Breast epithelium (tissue), 4 donors: ENCODE measurements around the gene LPGAT1. TPM values are rescaled to one million over a fixed set of nuclear protein-coding genes. Genes with fewer than 3 reads are reported as not detected.

Experiments
- DNase-seq, 2 donors: peaks; one replicate each; pipeline ENCODE4 v3.0.0-alpha.2; 2019; ENCODE audit warnings: low spot score in 2 of 2
- H3K27ac ChIP-seq, 2 donors: fragments of 200-600 bp; sonication (generic) in 1 of 2; one replicate each; pipeline ENCODE4 v1.5.1; 2016 to 2019; ENCODE audit warnings: mild to moderate bottlenecking in 1 of 2
- H3K27me3 ChIP-seq, 2 donors: fragments of 200-600 bp; sonication (generic) in 1 of 2; one replicate each; pipeline versions ENCODE4 v1.5.1 to v1.6.0; 2017 to 2019; ENCODE audit warnings: control low read depth in 1 of 2, mild to moderate bottlenecking in 1 of 2
- H3K36me3 ChIP-seq: fragments of 200-600 bp; one replicate; pipeline ENCODE4 v1.5.1; 2019
- H3K4me1 ChIP-seq, 2 donors: fragments of 200-600 bp; sonication (generic); one replicate each; pipeline ENCODE4 v1.5.1; 2016 to 2019; ENCODE audit warnings: control low read depth in 1 of 2
- H3K4me3 ChIP-seq, 3 donors: fragments of 200-600 bp; sonication (generic); 1 replicate in 2 of 3; 2 replicates in 1 of 3; pipeline ENCODE4 v1.5.1; 2016 to 2019; ENCODE audit warnings: mild to moderate bottlenecking in 3 of 3, moderate library complexity in 2 of 3
- H3K9me3 ChIP-seq, 2 donors: fragments of 200-600 bp; sonication (generic) in 1 of 2; one replicate each; pipeline ENCODE4 v1.5.1; 2016 to 2019; ENCODE audit warnings: control low read depth in 1 of 2
- POLR2A ChIP-seq: fragments of 450-650 bp; IDR thresholded peaks from one replicate; pipeline ENCODE4 v1.6.1; 2016; ENCODE audit warnings: antibody characterized with exemption, mild to moderate bottlenecking, moderate library complexity
- POLR2AphosphoS5 ChIP-seq, 3 donors: sonication (generic); formaldehyde crosslinking; IDR thresholded peaks; one replicate each; pipeline ENCODE4 v1.6.1; 2017; ENCODE audit warnings: antibody characterized with exemption in 3 of 3
- intact Hi-C: fragments of 100-400 bp; cut with DNase I; formaldehyde crosslinking; loops from one replicate; pipeline ENCODE4 v1.15.1; 2023; ENCODE audit warnings: low total_unique reads
- total RNA-seq, 3 donors: library from RNA; depleted of rRNA; stranded (reverse); fragments of >200 nt; gene quantifications; one replicate each; pipeline ENCODE4 v1.1.0, GENCODE V29; 2016
- TF ChIP-seq, protein P1 (sequence below), 3 donors: fragments of 450-650 bp; IDR thresholded peaks; one replicate each; pipeline ENCODE4 v1.5.1; 2016 to 2017; ENCODE audit warnings: antibody characterized with exemption in 3 of 3, mild to moderate bottlenecking in 3 of 3, moderate library complexity in 3 of 3

The LPGAT1 gene
- total RNA-seq, 3 donors from 2014 or later = 39.0 to 61.1 (median 43.5) TPM

DNA sequence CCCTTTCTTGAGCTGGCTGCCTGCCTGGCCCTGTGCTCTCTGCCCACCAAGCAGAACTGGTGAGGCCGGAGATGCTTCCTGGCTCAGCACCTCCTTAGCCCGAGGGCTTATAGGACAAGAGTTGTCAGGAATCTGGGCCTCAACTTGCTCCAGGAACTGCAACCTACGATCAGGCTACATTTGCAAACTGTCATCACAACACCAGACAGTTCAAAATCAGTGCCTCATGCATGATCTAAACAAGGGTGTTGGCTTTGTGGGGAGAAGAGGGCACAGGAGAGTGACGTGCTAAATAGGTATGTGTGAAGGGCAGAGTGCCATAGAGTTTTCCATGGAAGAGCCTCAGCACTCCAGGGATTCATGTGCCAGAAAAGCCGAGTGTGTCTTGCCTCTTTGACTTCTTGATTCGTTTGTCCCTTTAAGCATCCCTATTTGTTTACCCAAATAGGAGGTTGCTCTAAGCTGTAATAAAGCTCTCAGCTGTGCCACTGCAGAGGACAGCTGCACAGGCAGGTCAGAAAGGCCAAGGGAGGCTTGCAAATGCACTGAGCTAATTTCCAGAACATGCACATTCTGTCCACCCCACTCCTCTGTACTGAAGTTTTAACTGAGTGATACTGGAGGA, 125.0 kb downstream of the LPGAT1 start:
- TF ChIP-seq POLR2AphosphoS5 (IDR thresholded peaks at IDR 0.05) (no peak), POLR2A (no peak)
- TF ChIP-seq, protein P1, sequence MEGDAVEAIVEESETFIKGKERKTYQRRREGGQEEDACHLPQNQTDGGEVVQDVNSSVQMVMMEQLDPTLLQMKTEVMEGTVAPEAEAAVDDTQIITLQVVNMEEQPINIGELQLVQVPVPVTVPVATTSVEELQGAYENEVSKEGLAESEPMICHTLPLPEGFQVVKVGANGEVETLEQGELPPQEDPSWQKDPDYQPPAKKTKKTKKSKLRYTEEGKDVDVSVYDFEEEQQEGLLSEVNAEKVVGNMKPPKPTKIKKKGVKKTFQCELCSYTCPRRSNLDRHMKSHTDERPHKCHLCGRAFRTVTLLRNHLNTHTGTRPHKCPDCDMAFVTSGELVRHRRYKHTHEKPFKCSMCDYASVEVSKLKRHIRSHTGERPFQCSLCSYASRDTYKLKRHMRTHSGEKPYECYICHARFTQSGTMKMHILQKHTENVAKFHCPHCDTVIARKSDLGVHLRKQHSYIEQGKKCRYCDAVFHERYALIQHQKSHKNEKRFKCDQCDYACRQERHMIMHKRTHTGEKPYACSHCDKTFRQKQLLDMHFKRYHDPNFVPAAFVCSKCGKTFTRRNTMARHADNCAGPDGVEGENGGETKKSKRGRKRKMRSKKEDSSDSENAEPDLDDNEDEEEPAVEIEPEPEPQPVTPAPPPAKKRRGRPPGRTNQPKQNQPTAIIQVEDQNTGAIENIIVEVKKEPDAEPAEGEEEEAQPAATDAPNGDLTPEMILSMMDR (IDR thresholded peaks at IDR 0.05) = no peak
- no peak for DNase-seq
- no peaks in the 10 kb centered on the region for H3K27me3 ChIP-seq
- no peaks in the 10 kb centered on the region for H3K4me1 ChIP-seq
- peak overlapping the region in 1 of 2 donors; percentile 12 for H3K27ac ChIP-seq
- H3K36me3 ChIP-seq = no peaks in the 10 kb centered on the region
- H3K4me3 ChIP-seq = no peak overlapping the region
- no peaks in the 10 kb centered on the region for H3K9me3 ChIP-seq
- intact Hi-C loops = no loop called here

DNA sequence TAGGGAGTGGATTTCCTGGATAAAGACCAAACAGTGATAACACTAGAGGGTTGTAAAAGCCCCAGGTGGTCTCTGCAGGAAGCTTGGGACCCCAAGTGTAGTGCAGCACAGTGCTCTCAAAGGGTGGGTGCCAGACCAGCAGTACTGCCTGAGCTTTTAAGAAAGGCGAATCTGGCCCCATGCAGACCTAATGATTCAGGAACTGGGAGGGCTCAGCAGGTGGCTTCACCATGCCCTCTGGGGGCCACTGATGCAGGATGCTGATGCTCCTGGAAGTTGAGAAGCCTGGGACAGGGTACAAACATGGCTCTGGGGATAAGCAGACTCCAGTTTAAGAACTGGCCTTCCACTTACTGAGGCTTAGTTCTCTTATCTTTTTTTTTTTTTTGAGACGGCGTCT, 126.0 kb downstream of the LPGAT1 start:
- Histone ChIP-seq H3K4me3 (no peak overlapping the region), H3K27ac (no peak overlapping the region), H3K4me1 (no peaks in the 10 kb centered on the region), H3K9me3 (no peaks in the 10 kb centered on the region), H3K27me3 (no peaks in the 10 kb centered on the region), H3K36me3 (no peaks in the 10 kb centered on the region)
- no peak for DNase-seq
- TF ChIP-seq, protein P1 (IDR thresholded peaks at IDR 0.05) = no peak
- TF ChIP-seq POLR2AphosphoS5 (IDR thresholded peaks at IDR 0.05) (no peak), POLR2A (no peak)
- intact Hi-C loops = no loop called here

- no peaks in the 10 kb centered on the region for H3K36me3 ChIP-seq
- intact Hi-C loops = no loop called here
- no peak overlapping the region for H3K4me3 ChIP-seq
- DNase-seq = no peak
- no peaks in the 10 kb centered on the region for H3K27me3 ChIP-seq
- H3K4me1 ChIP-seq = no peaks in the 10 kb centered on the region
- no peaks in the 10 kb centered on the region for H3K9me3 ChIP-seq
- H3K27ac ChIP-seq = no peak overlapping the region
- no peak for TF ChIP-seq POLR2AphosphoS5 (IDR thresholded peaks at IDR 0.05)
- TF ChIP-seq POLR2A = no peak
- TF ChIP-seq, protein P1 (IDR thresholded peaks at IDR 0.05) = no peak
Observed at GRCh38 chr1:211703812-211704537, 126.6 kb downstream of the LPGAT1 start.

GRCh38 chr1:211701733-211702132, 128.8 kb downstream of the LPGAT1 start:
- H3K36me3 ChIP-seq = no peaks in the 10 kb centered on the region
- H3K27ac ChIP-seq = no peak overlapping the region
- no peak for DNase-seq
- H3K27me3 ChIP-seq = no peaks in the 10 kb centered on the region
- H3K9me3 ChIP-seq = no peaks in the 10 kb centered on the region
- TF ChIP-seq POLR2A = no peak
- TF ChIP-seq, protein P1 (IDR thresholded peaks at IDR 0.05) = no peak
- no peak for TF ChIP-seq POLR2AphosphoS5 (IDR thresholded peaks at IDR 0.05)
- H3K4me3 ChIP-seq = no peak overlapping the region
- intact Hi-C loops = no loop called here
- H3K4me1 ChIP-seq = no peaks in the 10 kb centered on the region

DNA sequence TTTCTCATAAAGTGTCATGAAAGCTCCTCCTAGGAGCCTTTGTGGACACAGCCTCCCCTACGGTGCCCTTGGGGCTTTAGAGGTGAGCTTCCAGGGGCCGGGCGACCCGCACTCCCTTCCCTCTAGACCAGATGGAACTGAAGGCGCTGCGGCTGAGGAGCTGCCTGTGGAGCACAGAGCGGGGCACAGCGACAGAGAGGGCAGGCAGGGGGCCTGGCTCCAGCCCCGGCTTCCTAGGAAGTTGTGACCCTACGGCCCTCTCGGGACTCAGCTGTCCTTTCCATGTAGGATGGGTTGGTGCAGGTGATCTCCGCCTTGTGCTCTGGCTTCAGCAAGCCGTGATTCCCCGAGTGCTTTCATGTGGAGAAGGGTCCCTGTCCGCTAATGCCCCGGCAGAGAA, 131.5 kb downstream of the LPGAT1 start:
- TF ChIP-seq POLR2AphosphoS5 (IDR thresholded peaks at IDR 0.05) = no peak
- TF ChIP-seq, protein P1 (IDR thresholded peaks at IDR 0.05) = no peak
- no peak for TF ChIP-seq POLR2A
- Histone ChIP-seq H3K27ac (no peak overlapping the region), H3K9me3 (no peaks in the 10 kb centered on the region), H3K36me3 (no peaks in the 10 kb centered on the region), H3K4me1 (no peaks in the 10 kb centered on the region), H3K4me3 (no peak overlapping the region), H3K27me3 (no peaks in the 10 kb centered on the region)
- intact Hi-C loops = no loop called here
- no peak for DNase-seq
